WI38 (cell line): ENCODE data around the gene B4GALT2.

Source experiments
- H3K4me3 ChIP-seq: 2 replicates; pipeline ENCODE4 v1.5.1; 2011; ENCODE audit warnings: low read depth, mild to moderate bottlenecking, control low read depth, low read length
- CTCF ChIP-seq: IDR thresholded peaks from 2 replicates; pipeline ENCODE4 v1.5.1; 2012; ENCODE audit warnings: low read depth, mild to moderate bottlenecking, control low read depth, low read length

Gene B4GALT2

GRCh38 chr1:44000122-44000665, 21.2 kb downstream of the B4GALT2 start:
- TF ChIP-seq CTCF = no peak
- H3K4me3 ChIP-seq = no peak overlapping the region

- TF ChIP-seq CTCF = no peak
- H3K4me3 ChIP-seq = no peak overlapping the region
These were observed 23.2 kb downstream of the B4GALT2 start for GRCh38 chr1:44002165-44002564.

GRCh38 chr1:44002606-44003157, 23.7 kb downstream of the B4GALT2 start:
- peak; percentile 15; the same call in 1 of the 2 replicates for TF ChIP-seq CTCF
- H3K4me3 ChIP-seq = no peak overlapping the region

GRCh38 chr1:44008259-44008658, 29.2 kb downstream of the B4GALT2 start:
- H3K4me3 ChIP-seq = no peak overlapping the region
- TF ChIP-seq CTCF = no peak

GRCh38 chr1:44010935-44011471, 32.0 kb downstream of the B4GALT2 start:
- TF ChIP-seq CTCF = no peak
- H3K4me3 ChIP-seq = no peak overlapping the region

- no peak for TF ChIP-seq CTCF
- no peak overlapping the region for H3K4me3 ChIP-seq
These were observed 33.4 kb downstream of the B4GALT2 start for GRCh38 chr1:44012404-44012803.

- H3K4me3 ChIP-seq = no peak overlapping the region
- no peak for TF ChIP-seq CTCF
These were observed 34.1 kb downstream of the B4GALT2 start for GRCh38 chr1:44012941-44013609.
